ENCODE results near the gene ARID5A. TPM values are rescaled to one million over a fixed set of nuclear protein-coding genes. Genes with fewer than 3 reads are reported as not detected.

Gene ARID5A
- total and polyA plus RNA-seq, 2 of the 13 experiments (the other 11 are each of a cell fraction or from before 2014, with no cell fraction given) = 6.0 to 9.5 TPM

GRCh38 chr2:96534701-96535181 is 1.8 kb upstream of the ARID5A start:
- DNase-seq (ENCODE audit: low spot score) (no peak), ATAC-seq (no peak), FAIRE-seq (no peak)
- H3K9me3 ChIP-seq (ENCODE audit: low read length) = no peaks in the 10 kb centered on the region
- CTCF ChIA-PET (ENCODE audit: low intra/inter-chr PET ratio, low total read pairs) = no interaction called here
- H3K4me1 ChIP-seq (ENCODE audit: insufficient read depth, low read length) = peaks cover 58% of the 10 kb centered on the region
- H4K20me1 ChIP-seq (ENCODE audit: insufficient read depth, low read length) = no peaks in the 10 kb centered on the region; the same call in 1 of the 2 replicates
- H3K27ac ChIP-seq (ENCODE audit: extremely low read length, insufficient read depth, low read length) = no peak overlapping the region
- peaks cover 16 to 55% of the 10 kb centered on the region in 2 experiments; a peak in 4 of 5 replicates for H3K27me3 ChIP-seq (ENCODE audit: control insufficient read depth in 1 of 2, insufficient read depth in 2 of 2, low read length in 2 of 2)
- POLR2A ChIA-PET = no interaction called here
- H3K4me2 ChIP-seq (ENCODE audit: low read depth, low read length) = no peak overlapping the region
- WGBS (ENCODE audit: low lambda C conversion rate) = 10% methylated on average over 4 of the region's 5 CpGs
- intact Hi-C loops (cut with micrococcal nuclease; ENCODE audit: unreplicated experiment) = loop anchor here (5.0 kb wide), 1 partner anchor 228 kb away; the partner anchor contains the start of gene CNNM4
- no peak overlapping the region for H2AFZ ChIP-seq (ENCODE audit: low read length)
- H3K36me3 ChIP-seq (replicated peaks in 1 of 2; ENCODE audit: control insufficient read depth in 1 of 2, insufficient read depth in 2 of 2, low read length in 2 of 2) = no peaks in the 10 kb centered on the region
- in situ Hi-C loops (cut with HindIII; ENCODE audit: extremely low pct_ligation_motif_present, low pct_unique_long_range_greater_than_20kb) = no loop called here
- no TSS peak for BruUV-seq (replicated peaks)
- no peak overlapping the region for H3K4me3 ChIP-seq (replicated peaks in 1 of 3; ENCODE audit: insufficient read depth in 1 of 3, low read depth in 2 of 3, low read length in 3 of 3)
- H3K79me2 ChIP-seq (ENCODE audit: insufficient read depth, low read length) = no peaks in the 10 kb centered on the region
- no peak overlapping the region for H3K9ac ChIP-seq (ENCODE audit: insufficient read depth, low read depth, low read length)
- TF ChIP-seq HMG20A (CRISPR knock-in tag; IDR thresholded peaks at IDR 0.05; ENCODE audit: borderline replicate concordance) (no peak), ZNF558 (CRISPR knock-in tag; IDR thresholded peaks at IDR 0.05; ENCODE audit: borderline replicate concordance) (no peak), ONECUT2 (CRISPR knock-in tag; IDR thresholded peaks at IDR 0.05) (no peak), DBP (CRISPR knock-in tag; IDR thresholded peaks at IDR 0.05; ENCODE audit: not compliant biosample characterization) (no peak), MED8 (CRISPR knock-in tag; IDR thresholded peaks at IDR 0.05; ENCODE audit: insufficient replicate concordance) (no peak), HOXA3 (CRISPR knock-in tag; IDR thresholded peaks at IDR 0.05) (no peak), SETDB1 (CRISPR knock-in tag; IDR thresholded peaks at IDR 0.05; ENCODE audit: borderline replicate concordance) (no peak), ZBTB39 (CRISPR knock-in tag; IDR thresholded peaks at IDR 0.05) (no peak), PCBP1 (IDR thresholded peaks at IDR 0.05; ENCODE audit: borderline replicate concordance, low read depth, low read length) (no peak), ERF (CRISPR knock-in tag; IDR thresholded peaks at IDR 0.05) (no peak), DNMT3B (CRISPR knock-in tag; conservative IDR thresholded peaks at IDR 0.05) (no peak), ZFP36L2 (CRISPR knock-in tag; IDR thresholded peaks at IDR 0.05) (no peak), KDM3A (CRISPR knock-in tag; IDR thresholded peaks at IDR 0.05; ENCODE audit: low read depth) (no peak), ZBED4 (CRISPR knock-in tag; IDR thresholded peaks at IDR 0.05; ENCODE audit: borderline replicate concordance) (no peak), ZNF224 (CRISPR knock-in tag; IDR thresholded peaks at IDR 0.05) (no peak), AGO2 (optimal IDR thresholded peaks at IDR 0.05; ENCODE audit: low read depth, low read length) (no peak), ZBTB21 (CRISPR knock-in tag; IDR thresholded peaks at IDR 0.05) (no peak), MEIS2 (CRISPR knock-in tag; IDR thresholded peaks at IDR 0.05) (no peak)
